Uterus (tissue), 4 donors: ENCODE data around the gene POLA1. TPM values are rescaled to one million over a fixed set of nuclear protein-coding genes. Genes with fewer than 3 reads are reported as not detected.

Source experiments
- DNase-seq, 2 donors: peaks; one replicate each; pipeline ENCODE4 v3.0.0-alpha.2; 2019 to 2020
- H3K27ac ChIP-seq, 2 donors: fragments of 200-600 bp; sonication (generic); 1 replicate in 1 of 2; 2 replicates in 1 of 2; pipeline ENCODE4 v1.5.1; 2016 to 2018
- H3K27me3 ChIP-seq, 2 donors: fragments of 200-600 bp; sonication (generic); one replicate each; pipeline ENCODE4 v1.5.1; 2018 to 2019; ENCODE audit warnings: control low read depth in 1 of 2
- H3K36me3 ChIP-seq, 2 donors: fragments of 200-600 bp; sonication (generic); one replicate each; pipeline ENCODE4 v1.5.1; 2019; ENCODE audit warnings: control low read depth in 1 of 2
- H3K4me1 ChIP-seq, 2 donors: fragments of 200-600 bp; sonication (generic); one replicate each; pipeline ENCODE4 v1.5.1; 2018 to 2019; ENCODE audit warnings: control low read depth in 1 of 2
- H3K4me3 ChIP-seq, 2 donors: fragments of 200-600 bp; sonication (generic); 1 replicate in 1 of 2; 2 replicates in 1 of 2; pipeline ENCODE4 v1.5.1; 2018 to 2019; ENCODE audit warnings: mild to moderate bottlenecking in 1 of 2
- H3K9me3 ChIP-seq, 2 donors: fragments of 200-600 bp; sonication (generic); one replicate each; pipeline ENCODE4 v1.5.1; 2019; ENCODE audit warnings: control low read depth in 1 of 2
- CTCF ChIP-seq, 4 experiments: fragments of 200-600 bp in 2 of 4; fragments of 450-650 bp in 2 of 4; sonication (generic) in 2 of 4; IDR thresholded peaks; one replicate each; pipeline ENCODE4 v1.5.1; 2016 to 2019; ENCODE audit warnings: antibody characterized with exemption in 4 of 4, mild to moderate bottlenecking in 2 of 4, moderate library complexity in 1 of 4
- POLR2A ChIP-seq, 2 donors: fragments of 450-650 bp; IDR thresholded peaks; one replicate each; pipeline ENCODE4 v1.6.1; 2016; ENCODE audit warnings: antibody characterized with exemption in 2 of 2, mild to moderate bottlenecking in 1 of 2, moderate library complexity in 1 of 2
- intact Hi-C: fragments of 100-400 bp; cut with DNase I; formaldehyde crosslinking; loops from one replicate; pipeline ENCODE4 v1.15.1; 2023; ENCODE audit warnings: low total_unique reads
- total RNA-seq, 4 donors: library from RNA; depleted of rRNA in 3 of 4; stranded (reverse); fragments of >200 nt in 3 of 4; gene quantifications; one replicate each; pipeline versions ENCODE4 v1.1.0 to v1.2.4, GENCODE V29; 2014 to 2023
- donor health status: DM: yes; HTN: yes; CAD: no.

Gene POLA1
- total RNA-seq, 4 donors from 2014 or later, result 11.8 to 78.2 (median 26.3) TPM

- intact Hi-C loops, result no loop called here
- no peak overlapping the region for H3K4me3 ChIP-seq
- no peaks in the 10 kb centered on the region for H3K4me1 ChIP-seq
- no peak for TF ChIP-seq POLR2A (IDR thresholded peaks at IDR 0.05)
- TF ChIP-seq CTCF (IDR thresholded peaks at IDR 0.05), result no peak
- no peaks in the 10 kb centered on the region for H3K9me3 ChIP-seq
- no peaks in the 10 kb centered on the region for H3K27me3 ChIP-seq
- no peak for DNase-seq
- no peak overlapping the region for H3K27ac ChIP-seq
- H3K36me3 ChIP-seq, result no peaks in the 10 kb centered on the region
Measured at GRCh38 chrX:24759786-24760185, 66.1 kb downstream of the POLA1 start.

DNA sequence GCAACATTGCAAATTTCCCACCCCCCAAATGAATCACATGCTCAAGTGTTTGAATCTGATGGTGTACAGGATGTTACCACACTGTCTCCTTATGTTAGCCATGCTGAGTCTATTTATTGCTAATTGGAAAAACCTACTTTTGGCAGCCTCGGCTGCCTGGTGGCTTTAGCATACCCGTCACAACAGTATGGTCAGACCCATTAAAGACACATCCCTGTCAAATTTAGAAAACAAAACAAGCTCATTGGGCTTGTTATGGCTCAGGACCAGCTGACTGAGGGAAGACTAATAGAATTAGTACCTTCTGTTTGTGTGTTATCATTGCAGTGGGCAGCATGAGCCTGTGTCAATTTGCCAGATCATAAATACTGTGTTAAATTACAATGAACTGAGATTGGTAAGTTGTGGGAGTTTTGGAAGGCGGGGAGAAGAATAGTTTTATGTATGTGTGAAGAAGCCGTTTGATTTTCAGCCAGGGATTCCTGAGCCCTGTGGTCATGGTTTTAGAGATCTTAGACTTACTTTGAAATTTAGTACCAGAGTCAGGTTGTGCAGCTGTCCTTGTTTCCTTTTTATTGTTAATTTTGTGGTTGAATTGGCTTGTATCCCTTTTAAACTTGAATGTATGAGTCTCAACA lies 66.8 kb downstream of the POLA1 start:
- H3K27ac ChIP-seq, result no peak overlapping the region
- no peaks in the 10 kb centered on the region for H3K9me3 ChIP-seq
- H3K4me1 ChIP-seq, result no peaks in the 10 kb centered on the region
- DNase-seq, result no peak
- H3K4me3 ChIP-seq, result no peak overlapping the region
- intact Hi-C loops, result no loop called here
- TF ChIP-seq CTCF (IDR thresholded peaks at IDR 0.05), result no peak
- TF ChIP-seq POLR2A (IDR thresholded peaks at IDR 0.05), result no peak
- no peaks in the 10 kb centered on the region for H3K36me3 ChIP-seq
- no peaks in the 10 kb centered on the region for H3K27me3 ChIP-seq

DNA sequence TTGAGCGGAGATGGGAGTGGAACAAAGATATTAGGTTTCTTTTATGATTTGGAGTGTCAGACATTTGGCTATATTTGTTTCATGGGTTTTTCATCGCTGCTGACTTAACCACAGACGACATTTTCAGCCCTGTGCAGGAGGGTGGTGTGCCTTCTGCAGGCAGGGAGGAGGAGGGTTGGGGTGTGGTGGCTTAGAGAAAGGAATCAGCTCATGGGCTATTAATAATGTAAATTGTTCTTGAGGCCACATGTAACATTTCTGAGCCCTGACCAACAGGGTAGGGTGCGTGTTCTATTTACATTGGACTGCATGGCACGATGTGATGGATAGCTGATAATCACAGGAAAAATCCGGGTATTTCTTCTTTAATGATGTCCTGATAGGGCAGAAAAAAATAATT lies 67.6 kb downstream of the POLA1 start:
- Histone ChIP-seq H3K27me3 (no peaks in the 10 kb centered on the region), H3K9me3 (no peaks in the 10 kb centered on the region), H3K27ac (no peak overlapping the region), H3K4me1 (no peaks in the 10 kb centered on the region), H3K36me3 (no peaks in the 10 kb centered on the region), H3K4me3 (no peak overlapping the region)
- intact Hi-C loops, result no loop called here
- no peak for TF ChIP-seq CTCF (IDR thresholded peaks at IDR 0.05)
- TF ChIP-seq POLR2A (IDR thresholded peaks at IDR 0.05), result no peak
- DNase-seq, result no peak

DNA sequence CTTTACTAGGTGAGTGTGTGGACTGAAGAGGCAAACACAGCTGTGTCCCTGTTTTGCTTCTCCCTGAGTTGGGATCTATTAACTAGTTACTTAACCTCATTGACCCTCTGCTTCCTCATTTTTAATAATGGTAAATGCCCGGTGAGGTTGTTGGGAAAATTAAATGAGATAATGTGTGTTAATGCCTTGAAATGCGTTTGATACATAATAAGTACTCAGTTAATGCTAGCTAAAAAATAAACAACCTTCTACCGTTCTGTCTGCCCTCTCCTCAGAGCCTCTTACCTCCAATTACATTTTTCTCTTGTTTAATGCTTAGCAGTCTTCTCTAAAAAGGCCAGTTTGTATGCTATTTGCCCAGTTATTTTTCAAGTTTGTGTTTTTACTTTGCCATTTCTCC lies 70.3 kb downstream of the POLA1 start:
- Histone ChIP-seq H3K9me3 (no peaks in the 10 kb centered on the region), H3K36me3 (no peaks in the 10 kb centered on the region), H3K27me3 (no peaks in the 10 kb centered on the region), H3K4me1 (no peaks in the 10 kb centered on the region), H3K4me3 (no peak overlapping the region), H3K27ac (no peak overlapping the region)
- intact Hi-C loops, result no loop called here
- TF ChIP-seq CTCF (IDR thresholded peaks at IDR 0.05), result no peak
- no peak for TF ChIP-seq POLR2A (IDR thresholded peaks at IDR 0.05)
- no peak for DNase-seq

DNA sequence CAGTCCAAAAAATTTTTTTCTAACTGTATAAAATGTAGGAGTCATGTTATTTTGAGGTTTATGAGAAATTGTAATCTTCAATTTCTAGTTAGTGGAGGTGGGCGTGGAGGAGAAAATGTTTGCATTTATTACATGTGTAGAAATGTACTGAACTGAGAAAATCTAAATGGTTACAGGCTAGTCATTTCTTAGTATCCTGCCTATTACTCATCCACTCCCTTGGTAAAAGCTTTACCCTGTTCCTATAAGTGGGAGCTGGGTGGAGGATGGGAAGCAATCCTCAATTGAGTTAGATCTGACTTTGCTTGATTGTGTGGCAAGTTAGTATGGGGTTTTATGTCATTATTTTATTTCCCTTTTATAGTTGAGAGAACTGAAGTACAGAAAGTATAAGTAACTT lies 73.8 kb downstream of the POLA1 start:
- Histone ChIP-seq H3K36me3 (no peaks in the 10 kb centered on the region), H3K27ac (no peak overlapping the region), H3K9me3 (no peaks in the 10 kb centered on the region), H3K4me3 (no peak overlapping the region), H3K4me1 (no peaks in the 10 kb centered on the region), H3K27me3 (peaks cover 0 to 7% of the 10 kb centered on the region in 2 donors)
- no peak for DNase-seq
- intact Hi-C loops, result no loop called here
- no peak for TF ChIP-seq CTCF (IDR thresholded peaks at IDR 0.05)
- no peak for TF ChIP-seq POLR2A (IDR thresholded peaks at IDR 0.05)
